Measurements from ENCODE around the gene WSCD1. TPM values are rescaled to one million over a fixed set of nuclear protein-coding genes. Genes with fewer than 3 reads are reported as not detected.

The WSCD1 gene
- total and polyA plus RNA-seq, 8 donors: 1.2 to 4.1 (median 2.6) TPM

DNA sequence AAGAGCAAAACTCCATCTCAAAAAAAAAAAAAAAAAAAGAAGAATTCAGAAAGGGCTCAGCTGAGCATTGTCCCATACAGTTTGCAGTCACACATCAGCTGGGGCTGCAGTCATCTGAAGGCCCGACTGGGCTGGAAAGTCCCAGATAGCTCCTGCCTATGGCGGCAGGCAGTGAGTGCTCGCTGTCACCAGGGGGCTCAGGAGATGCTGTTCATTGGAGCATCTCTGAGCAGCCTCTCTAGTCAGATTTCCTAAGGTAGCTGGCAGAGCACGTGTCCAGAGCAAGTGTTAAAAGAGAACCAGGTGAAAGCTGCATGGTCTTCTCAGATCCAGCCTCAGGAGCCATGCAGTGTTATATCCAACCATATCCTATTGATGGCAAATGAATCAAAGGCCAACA is 75.8 kb downstream of the WSCD1 start:
- intact Hi-C loops (cut with DNase I): no loop called here
- H3K9me3 ChIP-seq: no peaks in the 10 kb centered on the region
- H3K27ac ChIP-seq: no peak overlapping the region
- H3K36me3 ChIP-seq: no peaks in the 10 kb centered on the region
- no peaks in the 10 kb centered on the region for H3K4me1 ChIP-seq
- DNase-seq (no peak), FAIRE-seq (no peak), ATAC-seq (no peak)
- peaks cover 0 to 11% (median 0%) of the 10 kb centered on the region in 4 donors for H3K27me3 ChIP-seq
- H3K4me3 ChIP-seq: no peak overlapping the region
- TF ChIP-seq, protein P1, sequence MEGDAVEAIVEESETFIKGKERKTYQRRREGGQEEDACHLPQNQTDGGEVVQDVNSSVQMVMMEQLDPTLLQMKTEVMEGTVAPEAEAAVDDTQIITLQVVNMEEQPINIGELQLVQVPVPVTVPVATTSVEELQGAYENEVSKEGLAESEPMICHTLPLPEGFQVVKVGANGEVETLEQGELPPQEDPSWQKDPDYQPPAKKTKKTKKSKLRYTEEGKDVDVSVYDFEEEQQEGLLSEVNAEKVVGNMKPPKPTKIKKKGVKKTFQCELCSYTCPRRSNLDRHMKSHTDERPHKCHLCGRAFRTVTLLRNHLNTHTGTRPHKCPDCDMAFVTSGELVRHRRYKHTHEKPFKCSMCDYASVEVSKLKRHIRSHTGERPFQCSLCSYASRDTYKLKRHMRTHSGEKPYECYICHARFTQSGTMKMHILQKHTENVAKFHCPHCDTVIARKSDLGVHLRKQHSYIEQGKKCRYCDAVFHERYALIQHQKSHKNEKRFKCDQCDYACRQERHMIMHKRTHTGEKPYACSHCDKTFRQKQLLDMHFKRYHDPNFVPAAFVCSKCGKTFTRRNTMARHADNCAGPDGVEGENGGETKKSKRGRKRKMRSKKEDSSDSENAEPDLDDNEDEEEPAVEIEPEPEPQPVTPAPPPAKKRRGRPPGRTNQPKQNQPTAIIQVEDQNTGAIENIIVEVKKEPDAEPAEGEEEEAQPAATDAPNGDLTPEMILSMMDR (IDR thresholded peaks at IDR 0.05): no peak
- 58 to 79% methylated on average over 4 of the region's 4 CpGs for WGBS, 2 donors

DNA sequence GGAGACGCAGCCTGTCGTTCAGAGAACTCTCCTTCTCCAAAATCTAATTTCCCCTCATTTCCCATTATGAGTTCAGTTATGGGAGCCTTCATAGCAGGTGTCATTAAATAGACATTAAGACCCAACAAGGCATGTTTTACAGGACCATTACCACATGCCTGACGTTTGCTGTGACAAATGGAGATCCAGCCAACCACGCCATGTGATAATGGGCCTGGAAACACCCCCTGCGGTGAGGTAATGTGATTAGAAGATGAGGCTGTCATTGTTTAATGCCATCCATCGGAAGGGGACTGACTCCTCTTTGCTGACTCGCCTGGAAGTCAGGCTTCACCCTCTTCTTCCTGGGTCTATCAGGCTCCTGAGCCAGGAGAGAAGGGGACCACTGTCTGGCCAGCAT is 76.9 kb downstream of the WSCD1 start:
- intact Hi-C loops (cut with DNase I): no loop called here
- H3K27ac ChIP-seq: no peak overlapping the region
- no peak overlapping the region for H3K4me3 ChIP-seq
- DNase-seq: no peak
- ATAC-seq: no peak
- FAIRE-seq: no peak
- TF ChIP-seq, protein P1 (IDR thresholded peaks at IDR 0.05): no peak
- no peaks in the 10 kb centered on the region for H3K4me1 ChIP-seq
- no peaks in the 10 kb centered on the region for H3K9me3 ChIP-seq
- 35 to 36% methylated on average over 7 of the region's 7 CpGs for WGBS, 2 donors
- H3K27me3 ChIP-seq: peaks cover 0 to 11% (median 0%) of the 10 kb centered on the region in 4 donors
- H3K36me3 ChIP-seq: no peaks in the 10 kb centered on the region

DNA sequence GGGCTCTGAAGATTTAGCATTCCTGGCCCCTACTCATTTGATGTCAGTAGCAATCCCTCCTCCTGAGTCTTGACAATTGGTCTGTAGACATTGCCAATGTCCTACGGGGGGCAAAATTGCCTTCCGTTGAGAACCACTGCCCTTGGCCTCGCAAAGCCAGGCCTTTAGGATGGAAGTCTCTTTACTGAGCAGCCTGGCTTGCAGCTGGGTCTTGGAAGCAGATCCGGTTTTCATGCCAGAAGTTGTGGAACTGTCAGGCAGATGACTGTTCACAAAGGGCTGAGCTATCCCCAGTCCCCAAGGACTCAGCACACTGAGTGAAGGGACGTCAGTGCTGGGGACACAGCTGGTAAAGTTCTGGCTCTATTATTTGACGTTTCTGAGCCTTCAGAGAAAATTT is 83.2 kb downstream of the WSCD1 start:
- intact Hi-C loops (cut with DNase I): no loop called here
- H3K27me3 ChIP-seq: peaks cover 0 to 7% (median 0%) of the 10 kb centered on the region in 4 donors
- DNase-seq: no peak
- ATAC-seq: no peak
- WGBS, 2 donors: 44 to 56% methylated on average over 6 of the region's 6 CpGs
- H3K4me1 ChIP-seq: no peaks in the 10 kb centered on the region
- no peak overlapping the region for H3K4me3 ChIP-seq
- no peak overlapping the region for H3K27ac ChIP-seq
- H3K9me3 ChIP-seq: no peaks in the 10 kb centered on the region
- TF ChIP-seq, protein P1 (IDR thresholded peaks at IDR 0.05): no peak
- no peaks in the 10 kb centered on the region for H3K36me3 ChIP-seq
- FAIRE-seq: no peak

DNA sequence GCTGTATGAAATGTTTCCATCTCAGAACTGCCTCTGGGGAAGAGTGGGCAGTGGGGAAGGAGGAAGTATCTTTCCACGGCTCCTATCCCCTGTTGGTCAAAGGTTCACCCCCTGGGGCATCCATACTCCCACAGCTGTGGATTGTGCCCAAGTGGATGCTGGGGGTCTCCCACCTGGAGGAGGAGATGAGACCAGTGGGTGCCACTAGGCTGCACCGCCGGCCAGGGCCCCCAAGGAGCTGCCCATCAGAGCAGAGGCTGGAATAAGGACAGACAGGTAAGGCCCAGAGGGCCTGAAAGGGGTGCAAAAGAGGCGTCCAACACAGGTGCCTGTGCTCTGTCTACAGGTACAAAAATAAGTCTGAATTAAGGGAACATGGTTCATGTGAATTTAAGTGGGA is 87.5 kb downstream of the WSCD1 start:
- TF ChIP-seq, protein P1 (IDR thresholded peaks at IDR 0.05): no peak
- H3K36me3 ChIP-seq: no peaks in the 10 kb centered on the region
- DNase-seq (no peak), FAIRE-seq (no peak), ATAC-seq (no peak)
- no peaks in the 10 kb centered on the region for H3K9me3 ChIP-seq
- H3K4me3 ChIP-seq: no peak overlapping the region
- WGBS, 2 donors: 64 to 79% methylated on average over 4 of the region's 4 CpGs
- no peak overlapping the region for H3K27ac ChIP-seq
- intact Hi-C loops (cut with DNase I): no loop called here
- no peaks in the 10 kb centered on the region for H3K4me1 ChIP-seq
- H3K27me3 ChIP-seq: no peaks in the 10 kb centered on the region

DNA sequence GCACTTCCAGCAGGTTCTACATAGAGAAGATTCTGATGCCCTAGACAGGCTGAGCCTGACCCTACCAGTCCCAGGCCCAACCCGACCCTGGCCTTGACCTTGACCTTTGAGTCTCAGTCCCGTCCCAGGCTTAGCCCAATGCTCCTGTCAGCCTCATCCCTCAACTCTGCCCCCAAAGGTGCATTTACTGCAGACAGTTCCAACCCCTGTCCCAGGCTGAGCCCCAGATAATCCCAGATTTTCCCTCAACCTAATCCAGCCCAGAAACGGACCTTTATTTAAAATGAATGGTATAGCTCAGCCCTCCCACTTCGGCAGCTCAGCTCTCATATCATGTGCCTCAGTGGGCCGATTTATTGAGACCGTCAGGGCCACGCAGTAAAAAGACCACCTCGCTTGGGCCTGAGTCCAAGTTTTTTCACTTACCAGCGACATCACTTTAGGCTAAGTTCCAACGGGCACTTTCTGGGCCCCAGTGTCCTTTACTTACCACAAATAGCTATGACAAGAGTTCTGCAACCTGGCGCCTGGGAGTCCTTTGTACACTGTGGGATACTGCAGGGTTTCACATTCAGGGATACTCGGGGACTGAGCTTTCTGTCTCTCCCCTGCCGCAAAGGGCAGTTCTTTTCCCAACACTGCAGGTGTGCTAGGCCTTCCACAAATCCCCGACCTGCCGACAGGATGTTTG is 89.5 kb downstream of the WSCD1 start:
- Histone ChIP-seq H3K4me1 (no peaks in the 10 kb centered on the region), H3K4me3 (no peak overlapping the region), H3K9me3 (no peaks in the 10 kb centered on the region), H3K27me3 (no peaks in the 10 kb centered on the region), H3K27ac (no peak overlapping the region), H3K36me3 (no peaks in the 10 kb centered on the region)
- 48 to 50% methylated on average over 15 of the region's 15 CpGs for WGBS, 2 donors
- DNase-seq (no peak), ATAC-seq (no peak), FAIRE-seq (no peak)
- TF ChIP-seq, protein P1 (IDR thresholded peaks at IDR 0.05): no peak
- intact Hi-C loops (cut with DNase I): no loop called here
